ENCODE results near the gene AHNAK2.

DNA sequence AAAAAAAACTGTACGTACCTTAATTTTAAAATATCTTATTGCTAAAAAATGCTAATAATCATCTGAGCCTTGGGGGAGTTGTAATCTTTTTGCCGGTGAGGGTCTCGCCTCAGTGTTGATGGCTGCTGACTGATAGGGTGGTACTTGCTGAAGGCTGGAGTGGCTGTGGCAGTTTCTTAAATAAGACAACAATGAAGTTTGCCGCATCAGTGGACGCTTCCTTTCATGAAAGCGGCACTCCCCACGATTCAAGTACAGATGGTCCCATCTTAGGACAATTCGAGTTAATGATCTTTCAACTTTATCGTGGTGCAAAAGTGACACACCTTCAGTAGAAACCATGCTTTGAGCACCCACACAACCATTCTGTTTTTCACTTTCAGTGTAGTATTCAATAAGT is 61.1 kb downstream of the AHNAK2 start:
- TF ChIP-seq, protein P1, sequence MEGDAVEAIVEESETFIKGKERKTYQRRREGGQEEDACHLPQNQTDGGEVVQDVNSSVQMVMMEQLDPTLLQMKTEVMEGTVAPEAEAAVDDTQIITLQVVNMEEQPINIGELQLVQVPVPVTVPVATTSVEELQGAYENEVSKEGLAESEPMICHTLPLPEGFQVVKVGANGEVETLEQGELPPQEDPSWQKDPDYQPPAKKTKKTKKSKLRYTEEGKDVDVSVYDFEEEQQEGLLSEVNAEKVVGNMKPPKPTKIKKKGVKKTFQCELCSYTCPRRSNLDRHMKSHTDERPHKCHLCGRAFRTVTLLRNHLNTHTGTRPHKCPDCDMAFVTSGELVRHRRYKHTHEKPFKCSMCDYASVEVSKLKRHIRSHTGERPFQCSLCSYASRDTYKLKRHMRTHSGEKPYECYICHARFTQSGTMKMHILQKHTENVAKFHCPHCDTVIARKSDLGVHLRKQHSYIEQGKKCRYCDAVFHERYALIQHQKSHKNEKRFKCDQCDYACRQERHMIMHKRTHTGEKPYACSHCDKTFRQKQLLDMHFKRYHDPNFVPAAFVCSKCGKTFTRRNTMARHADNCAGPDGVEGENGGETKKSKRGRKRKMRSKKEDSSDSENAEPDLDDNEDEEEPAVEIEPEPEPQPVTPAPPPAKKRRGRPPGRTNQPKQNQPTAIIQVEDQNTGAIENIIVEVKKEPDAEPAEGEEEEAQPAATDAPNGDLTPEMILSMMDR (IDR thresholded peaks at IDR 0.05) = no peak
- TF ChIP-seq SIN3A (IDR thresholded peaks at IDR 0.05; ENCODE audit: borderline replicate concordance, insufficient read depth, low read depth, low read length) = no peak
- no peak for TF ChIP-seq POLR2AphosphoS5 (IDR thresholded peaks at IDR 0.05; ENCODE audit: low read depth, low read length)
- TF ChIP-seq, protein P2, sequence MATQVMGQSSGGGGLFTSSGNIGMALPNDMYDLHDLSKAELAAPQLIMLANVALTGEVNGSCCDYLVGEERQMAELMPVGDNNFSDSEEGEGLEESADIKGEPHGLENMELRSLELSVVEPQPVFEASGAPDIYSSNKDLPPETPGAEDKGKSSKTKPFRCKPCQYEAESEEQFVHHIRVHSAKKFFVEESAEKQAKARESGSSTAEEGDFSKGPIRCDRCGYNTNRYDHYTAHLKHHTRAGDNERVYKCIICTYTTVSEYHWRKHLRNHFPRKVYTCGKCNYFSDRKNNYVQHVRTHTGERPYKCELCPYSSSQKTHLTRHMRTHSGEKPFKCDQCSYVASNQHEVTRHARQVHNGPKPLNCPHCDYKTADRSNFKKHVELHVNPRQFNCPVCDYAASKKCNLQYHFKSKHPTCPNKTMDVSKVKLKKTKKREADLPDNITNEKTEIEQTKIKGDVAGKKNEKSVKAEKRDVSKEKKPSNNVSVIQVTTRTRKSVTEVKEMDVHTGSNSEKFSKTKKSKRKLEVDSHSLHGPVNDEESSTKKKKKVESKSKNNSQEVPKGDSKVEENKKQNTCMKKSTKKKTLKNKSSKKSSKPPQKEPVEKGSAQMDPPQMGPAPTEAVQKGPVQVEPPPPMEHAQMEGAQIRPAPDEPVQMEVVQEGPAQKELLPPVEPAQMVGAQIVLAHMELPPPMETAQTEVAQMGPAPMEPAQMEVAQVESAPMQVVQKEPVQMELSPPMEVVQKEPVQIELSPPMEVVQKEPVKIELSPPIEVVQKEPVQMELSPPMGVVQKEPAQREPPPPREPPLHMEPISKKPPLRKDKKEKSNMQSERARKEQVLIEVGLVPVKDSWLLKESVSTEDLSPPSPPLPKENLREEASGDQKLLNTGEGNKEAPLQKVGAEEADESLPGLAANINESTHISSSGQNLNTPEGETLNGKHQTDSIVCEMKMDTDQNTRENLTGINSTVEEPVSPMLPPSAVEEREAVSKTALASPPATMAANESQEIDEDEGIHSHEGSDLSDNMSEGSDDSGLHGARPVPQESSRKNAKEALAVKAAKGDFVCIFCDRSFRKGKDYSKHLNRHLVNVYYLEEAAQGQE (IDR thresholded peaks at IDR 0.05; ENCODE audit: insufficient read depth in 1 of 2, low read depth in 2 of 2, low read length in 1 of 2) = no peak
- no peak for TF ChIP-seq TCF7L2 (IDR thresholded peaks at IDR 0.05; ENCODE audit: low read depth, low read length)
